HT-29 (cell line): ENCODE data around the gene CDKAL1. TPM values are rescaled to one million over a fixed set of nuclear protein-coding genes. Genes with fewer than 3 reads are reported as not detected.
"Not testable (repeated sequence)": the region's sequence is repeated elsewhere in the genome, so short reads cannot be mapped to it uniquely, and the experiment has no call there.

Experiments
- DNase-seq: peaks from one replicate; pipeline ENCODE4 v3.0.0-alpha.2; 2015; ENCODE audit warnings: low spot score
- total RNA-seq: library from RNA; depleted of rRNA; stranded (reverse); fragments of >200 nt; shearing (Covaris generic); gene quantifications from 2 replicates; pipeline ENCODE4 v1.2.3, GENCODE V29; 2014

The CDKAL1 gene
- total RNA-seq, 1 experiment from 2014 or later, result 9.8 TPM

DNA sequence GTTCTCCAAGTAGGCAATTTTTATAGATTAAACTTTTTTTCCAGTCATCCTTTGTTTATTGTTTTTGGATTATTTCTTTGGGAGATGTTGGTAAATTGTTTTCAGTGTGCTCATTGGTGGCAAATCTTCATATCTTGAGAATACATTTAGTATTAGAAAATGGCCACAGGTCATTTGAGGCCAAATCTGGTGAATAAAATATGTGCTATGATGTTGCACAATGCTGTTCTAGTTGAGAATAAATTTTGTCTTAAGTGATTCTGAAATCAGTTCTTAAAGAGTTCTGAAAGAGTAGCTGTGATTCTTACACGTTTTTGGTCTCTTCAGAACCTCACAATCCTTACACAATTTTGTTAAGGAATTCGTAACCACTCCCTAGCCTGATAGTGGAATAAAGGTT is 20.1 kb downstream of the CDKAL1 start:
- no peak for DNase-seq

DNA sequence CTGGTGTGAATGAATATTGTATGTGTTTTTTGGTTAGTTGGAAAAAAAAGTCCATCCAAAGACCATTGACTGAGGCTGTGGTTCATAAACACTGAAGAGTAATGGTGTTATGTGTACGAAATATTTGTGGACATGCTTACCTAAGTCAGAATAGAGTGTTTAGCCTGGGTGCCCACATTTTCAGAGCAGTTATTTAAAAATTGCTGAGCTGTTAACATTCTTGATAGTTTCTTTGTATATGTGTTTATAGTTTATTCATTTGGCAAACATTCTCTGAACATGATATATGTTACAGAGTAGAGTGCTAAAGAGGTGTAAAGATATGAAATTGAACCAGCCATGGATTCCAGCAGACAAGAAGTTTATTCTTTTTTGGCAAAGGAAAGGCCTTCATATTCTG is 20.6 kb downstream of the CDKAL1 start:
- no peak for DNase-seq

DNA sequence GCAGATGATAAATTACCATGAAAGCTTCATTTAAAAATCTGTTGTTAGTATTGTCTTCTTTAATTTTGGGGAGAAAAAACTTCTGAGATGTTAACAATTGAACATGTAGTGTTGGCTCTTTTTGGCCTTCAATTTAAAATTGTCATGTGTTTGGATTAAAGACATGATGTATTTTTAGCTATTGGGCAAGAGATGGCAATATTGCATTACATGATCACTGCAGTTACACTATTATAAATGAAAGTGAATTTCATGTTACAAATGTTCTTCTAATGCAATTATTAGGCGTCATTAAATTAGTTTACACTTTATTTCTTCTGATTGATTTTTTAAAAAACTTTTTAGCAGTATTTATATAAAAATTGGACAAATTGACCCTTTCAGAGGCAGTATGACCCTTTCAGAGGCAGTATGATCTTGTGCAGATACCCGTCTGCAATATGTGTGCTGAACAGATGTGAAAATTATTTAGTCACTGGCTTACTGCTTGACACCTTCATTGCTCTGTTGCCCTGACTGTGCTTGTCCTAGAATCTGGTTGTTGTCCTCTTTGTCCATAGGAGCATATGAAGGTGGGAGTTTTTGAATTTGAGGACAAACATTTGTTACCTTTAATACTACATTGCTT is 25.8 kb downstream of the CDKAL1 start:
- DNase-seq, result no peak

DNA sequence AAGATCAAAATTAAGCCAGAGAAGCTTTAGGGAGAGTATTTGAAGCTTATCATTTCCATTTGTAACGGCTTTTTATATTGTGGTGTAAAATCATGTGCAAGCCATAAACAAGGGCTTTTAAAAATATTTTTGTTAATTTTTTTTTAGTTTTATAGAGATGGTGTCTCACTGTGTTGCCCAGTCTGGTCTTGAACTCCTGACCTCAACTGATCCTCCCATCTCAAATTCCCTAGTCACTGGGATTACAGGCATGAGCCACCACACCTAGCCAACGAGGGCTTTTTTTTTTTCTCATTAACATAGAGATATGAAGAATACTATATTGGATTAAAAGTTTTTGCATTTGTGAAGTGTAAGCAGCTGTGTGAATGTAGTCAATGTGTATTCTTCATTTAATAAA is 29.1 kb downstream of the CDKAL1 start:
- DNase-seq, result no peak

DNA sequence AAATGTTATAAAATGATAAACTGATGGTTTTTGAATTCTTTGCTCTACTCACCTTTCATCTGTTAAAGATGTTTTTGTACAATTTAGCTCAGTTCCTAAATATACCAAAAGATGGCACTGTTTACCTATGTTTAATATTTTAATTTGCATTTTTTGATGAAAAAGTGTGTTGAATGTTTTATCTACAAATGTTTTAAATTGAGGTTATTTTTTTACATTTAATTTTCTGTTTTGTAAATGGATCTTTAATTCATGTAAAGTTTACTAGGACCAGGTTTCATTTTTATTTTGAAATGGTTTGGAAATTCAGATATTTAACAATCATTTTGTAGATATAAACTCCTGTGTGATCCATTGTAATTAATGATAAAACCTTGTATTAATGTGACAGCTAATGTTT is 30.0 kb downstream of the CDKAL1 start:
- peak; percentile 66 for DNase-seq

DNA sequence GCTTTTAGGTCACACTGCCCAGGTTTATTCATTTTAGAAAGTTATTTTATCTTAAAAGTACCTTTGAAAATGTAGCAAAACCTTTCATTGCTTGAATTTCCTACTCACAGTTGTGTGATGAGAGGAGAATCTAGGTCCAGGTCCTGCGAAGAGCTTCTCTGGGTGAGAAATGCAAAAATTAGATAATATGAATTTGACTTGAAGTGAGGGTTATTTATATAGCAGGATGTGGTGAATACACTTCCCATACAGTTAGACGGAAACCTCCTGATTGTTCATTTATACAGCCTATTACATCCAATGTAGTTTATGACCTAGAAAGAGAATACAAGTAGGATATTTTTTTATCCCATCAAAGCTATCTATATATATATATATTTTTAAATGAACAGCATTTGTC is 30.5 kb downstream of the CDKAL1 start:
- DNase-seq, result peak; percentile 26

DNA sequence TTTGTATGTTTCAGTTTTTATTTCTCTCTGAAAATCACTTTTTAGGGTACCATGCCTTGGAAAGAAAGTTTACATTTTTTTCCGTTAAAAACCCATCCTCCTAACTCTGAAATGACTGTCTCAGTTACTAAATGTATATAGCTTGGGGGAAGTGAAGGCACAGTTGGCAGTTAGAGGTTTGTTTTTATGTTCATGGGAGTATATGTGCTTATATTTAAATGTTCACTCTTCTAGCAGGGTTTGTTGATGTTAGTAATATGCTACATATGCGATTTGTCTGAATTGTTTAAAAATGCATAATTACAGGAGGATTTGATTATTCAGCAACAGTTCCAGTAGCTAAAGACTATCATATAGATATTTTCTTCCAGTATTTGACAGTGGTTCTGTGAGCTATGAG is 31.1 kb downstream of the CDKAL1 start:
- DNase-seq, result no peak

DNA sequence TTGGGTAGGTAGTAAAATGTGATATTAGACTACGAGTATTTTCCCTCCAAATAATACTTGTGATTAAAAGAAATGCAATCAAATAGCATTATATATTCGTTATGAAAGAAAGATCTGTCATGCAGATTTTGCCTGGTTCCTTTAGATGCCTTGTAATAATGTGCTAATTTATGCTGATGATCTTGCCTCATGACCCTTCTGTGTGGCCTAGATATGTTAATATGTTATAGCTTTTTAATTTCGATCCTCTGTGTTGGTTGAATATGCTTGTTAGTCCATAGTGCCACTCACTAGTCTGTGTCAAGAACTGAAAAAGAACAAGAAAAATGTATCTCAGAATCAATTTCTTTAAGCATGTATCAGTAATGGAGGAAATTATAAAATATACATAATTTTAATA is 31.9 kb downstream of the CDKAL1 start:
- DNase-seq, result no peak

DNA sequence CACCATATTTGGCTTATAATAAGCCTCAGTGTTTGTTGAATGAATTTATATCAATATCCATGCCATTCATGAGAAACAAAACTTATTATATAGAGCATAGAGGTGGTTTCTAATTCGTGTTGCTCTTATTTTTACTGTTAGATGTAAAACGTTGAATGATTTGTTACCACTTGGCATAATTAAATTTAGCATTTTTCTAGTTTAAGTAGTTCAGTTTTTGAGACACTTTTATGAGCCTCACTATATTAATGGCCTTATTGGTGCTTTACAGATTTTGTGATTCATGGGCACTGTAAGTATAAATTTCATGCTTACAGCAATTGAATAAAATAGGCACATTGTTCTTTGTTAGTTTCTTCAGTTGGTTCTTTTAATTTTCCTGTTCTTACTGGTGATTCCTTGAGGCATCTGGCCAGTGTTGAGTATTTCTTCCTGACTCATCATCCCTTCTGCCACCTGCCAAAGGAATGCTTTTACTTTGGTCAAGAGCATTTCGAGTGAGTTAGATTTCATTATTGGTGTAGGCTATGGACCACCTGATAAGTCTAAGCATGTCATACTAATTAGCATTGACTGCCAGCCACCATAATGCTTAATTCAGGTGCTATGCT is 34.8 kb downstream of the CDKAL1 start:
- no peak for DNase-seq

DNA sequence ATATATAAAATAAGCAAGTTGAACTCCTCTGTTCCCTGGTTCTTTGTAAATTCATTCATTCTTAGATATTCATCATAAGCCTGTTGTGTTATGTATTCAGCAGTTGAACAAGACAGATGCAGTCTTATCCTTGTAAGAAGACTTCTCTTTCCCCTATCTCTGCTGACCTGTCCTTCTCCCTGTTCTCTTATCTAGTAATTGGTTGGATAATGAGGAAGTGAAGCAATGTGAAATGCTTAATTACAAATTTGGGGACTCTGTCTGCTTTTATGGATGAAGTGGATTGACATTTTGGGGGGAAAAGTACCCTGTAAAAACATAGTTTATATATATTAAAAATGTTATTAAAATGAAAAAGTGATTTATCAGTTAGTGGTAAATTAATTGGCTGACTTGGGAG is 37.0 kb downstream of the CDKAL1 start:
- DNase-seq, result no peak

DNA sequence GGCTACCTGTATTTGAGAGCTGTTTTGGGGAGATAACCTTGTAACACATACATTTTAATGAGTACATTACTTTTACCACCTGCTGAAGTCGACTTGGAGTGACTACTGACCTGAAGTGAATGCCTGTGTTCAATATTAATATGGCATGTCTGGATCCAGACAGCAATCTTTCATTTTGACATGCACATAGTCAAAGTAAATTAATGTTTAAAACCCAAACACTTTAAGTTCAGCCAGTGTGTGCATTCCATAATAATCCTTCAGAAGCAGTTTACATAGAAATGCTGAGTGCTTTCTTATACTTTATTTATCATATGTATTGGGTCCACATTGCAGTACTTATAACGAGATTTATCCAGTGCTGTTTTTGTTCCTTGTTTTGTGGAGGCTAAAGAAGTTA is 38.0 kb downstream of the CDKAL1 start:
- no peak for DNase-seq

DNA sequence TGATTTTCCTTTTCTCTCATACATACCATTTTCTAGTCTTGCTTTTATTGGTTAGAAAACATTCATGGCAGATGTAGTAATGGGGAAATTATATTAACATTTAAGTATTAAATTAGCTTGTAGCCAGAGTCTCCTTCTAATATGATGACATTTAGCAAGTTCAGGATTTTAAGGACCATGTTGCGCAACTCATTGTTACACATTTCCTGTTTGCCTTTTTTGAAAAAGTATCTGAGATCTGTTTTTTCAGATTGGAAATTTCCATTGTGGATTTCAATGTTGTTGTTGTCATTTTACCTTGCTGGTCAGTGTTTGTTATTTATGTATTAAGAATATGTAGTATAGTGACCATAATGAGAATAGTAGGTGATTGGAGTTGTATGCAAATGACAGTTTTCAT is 38.7 kb downstream of the CDKAL1 start:
- DNase-seq, result no peak

DNA sequence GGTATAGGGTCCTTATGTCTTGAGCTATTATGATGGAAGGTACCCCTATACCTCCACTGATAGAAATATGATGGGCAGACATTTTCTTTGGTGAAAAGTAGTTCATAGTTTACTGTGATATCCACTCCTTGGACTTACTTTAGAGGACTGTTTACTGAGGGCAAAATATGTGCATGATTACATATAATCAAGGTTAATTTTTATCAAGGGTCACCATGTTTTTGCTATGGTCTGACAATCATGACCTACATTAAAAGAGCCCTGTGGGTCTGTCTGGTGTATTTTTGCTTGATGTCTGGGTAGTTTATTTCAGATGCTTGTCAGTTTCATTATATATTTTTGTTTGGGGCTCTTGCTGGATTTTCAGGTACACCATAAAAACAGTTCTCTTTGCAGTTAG is 40.1 kb downstream of the CDKAL1 start:
- no peak for DNase-seq

DNA sequence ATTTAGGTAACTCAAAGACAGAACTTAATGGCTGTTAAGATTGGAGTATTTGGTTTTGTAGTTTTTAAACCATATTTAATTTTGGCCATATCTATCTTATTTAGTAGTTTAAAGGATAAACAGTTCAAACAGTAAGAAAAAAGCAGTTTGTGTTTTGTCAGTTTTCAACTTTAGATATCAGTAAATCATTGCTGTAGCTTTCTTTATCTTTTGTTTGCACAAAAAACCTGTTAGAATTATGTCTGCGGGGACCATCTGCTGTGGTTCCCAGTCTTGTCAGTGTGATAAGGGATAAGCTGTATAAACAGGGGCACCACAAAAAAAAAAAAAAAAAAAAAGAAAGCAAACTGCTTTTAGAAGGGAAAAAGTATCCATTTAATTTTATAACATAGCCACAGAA is 40.9 kb downstream of the CDKAL1 start:
- no peak for DNase-seq

DNA sequence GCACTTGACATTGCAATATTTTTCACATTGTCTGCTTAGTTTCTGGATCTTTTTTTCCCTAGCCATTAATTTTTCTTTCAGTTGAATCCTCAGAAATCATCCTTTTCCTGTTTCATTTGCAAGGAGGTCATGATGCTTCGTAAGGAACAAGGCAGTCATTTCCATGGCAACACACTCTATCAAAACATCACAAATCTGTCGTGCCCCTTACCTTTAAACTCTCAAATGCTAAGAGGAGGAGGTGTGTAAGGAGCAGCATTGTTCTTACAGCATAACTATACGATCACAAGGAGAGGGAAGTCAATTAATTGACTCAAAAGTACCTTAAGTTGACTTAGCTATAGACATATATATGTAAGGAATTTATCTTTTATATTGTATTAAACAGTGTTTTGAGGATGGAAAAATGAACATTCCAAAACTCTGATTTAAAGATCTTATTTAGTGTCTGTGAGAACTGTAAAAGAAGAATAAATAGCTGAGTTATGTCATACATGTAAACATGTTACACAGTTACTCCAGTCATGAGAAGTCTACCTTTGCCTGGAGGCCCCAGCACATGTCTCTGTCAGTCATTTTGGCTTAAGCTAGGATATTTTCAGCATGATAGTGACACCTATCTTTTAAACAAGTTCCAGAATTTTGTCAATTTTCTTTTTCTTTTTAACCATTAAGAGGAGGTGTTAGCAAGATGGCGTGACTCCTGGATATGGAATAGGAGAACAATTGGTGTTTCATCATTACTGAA is 41.6 kb downstream of the CDKAL1 start:
- no peak for DNase-seq

DNA sequence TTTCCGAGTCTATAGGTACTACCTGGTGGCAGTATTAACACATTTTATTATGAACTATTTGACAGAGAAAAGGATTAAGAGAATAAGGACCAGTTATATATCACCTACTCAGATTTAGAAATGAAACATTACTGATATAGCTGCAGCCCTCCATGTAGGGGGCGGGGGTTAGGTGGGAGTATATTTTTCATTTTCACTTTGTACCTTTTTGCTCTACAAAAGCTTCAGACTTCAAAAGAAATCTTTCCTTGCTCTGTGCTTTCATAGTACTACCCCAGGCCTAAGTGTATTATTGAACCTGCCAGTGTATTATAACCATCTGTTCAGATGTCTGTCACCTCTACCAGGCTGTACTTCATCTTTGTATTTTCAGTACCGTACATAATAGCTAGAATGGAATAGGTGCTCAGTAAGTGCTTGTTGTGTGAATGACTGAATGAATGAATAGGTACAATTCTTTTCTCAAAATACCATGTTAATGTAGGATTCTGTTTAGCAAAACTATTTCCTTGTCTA is 43.0 kb downstream of the CDKAL1 start:
- no peak for DNase-seq

DNA sequence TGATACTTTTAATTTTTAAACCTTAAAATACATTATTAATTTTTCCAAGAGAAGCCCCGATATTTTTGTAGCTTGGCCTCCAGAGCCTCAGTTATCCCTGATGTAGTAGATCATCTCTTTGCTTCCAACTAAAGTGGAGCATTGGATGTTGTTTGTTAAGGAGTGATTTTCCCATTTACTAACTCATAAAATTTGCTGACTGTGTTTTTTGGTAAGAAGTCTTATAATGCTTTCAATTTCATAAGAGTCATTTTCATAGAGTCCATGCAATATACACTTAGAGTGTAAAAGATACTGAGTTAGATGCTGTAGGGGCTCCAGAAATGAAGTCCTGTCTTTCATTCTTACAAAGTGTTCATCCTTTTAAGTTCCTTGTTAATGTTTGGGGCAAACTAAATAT is 46.8 kb downstream of the CDKAL1 start:
- DNase-seq, result no peak

DNA sequence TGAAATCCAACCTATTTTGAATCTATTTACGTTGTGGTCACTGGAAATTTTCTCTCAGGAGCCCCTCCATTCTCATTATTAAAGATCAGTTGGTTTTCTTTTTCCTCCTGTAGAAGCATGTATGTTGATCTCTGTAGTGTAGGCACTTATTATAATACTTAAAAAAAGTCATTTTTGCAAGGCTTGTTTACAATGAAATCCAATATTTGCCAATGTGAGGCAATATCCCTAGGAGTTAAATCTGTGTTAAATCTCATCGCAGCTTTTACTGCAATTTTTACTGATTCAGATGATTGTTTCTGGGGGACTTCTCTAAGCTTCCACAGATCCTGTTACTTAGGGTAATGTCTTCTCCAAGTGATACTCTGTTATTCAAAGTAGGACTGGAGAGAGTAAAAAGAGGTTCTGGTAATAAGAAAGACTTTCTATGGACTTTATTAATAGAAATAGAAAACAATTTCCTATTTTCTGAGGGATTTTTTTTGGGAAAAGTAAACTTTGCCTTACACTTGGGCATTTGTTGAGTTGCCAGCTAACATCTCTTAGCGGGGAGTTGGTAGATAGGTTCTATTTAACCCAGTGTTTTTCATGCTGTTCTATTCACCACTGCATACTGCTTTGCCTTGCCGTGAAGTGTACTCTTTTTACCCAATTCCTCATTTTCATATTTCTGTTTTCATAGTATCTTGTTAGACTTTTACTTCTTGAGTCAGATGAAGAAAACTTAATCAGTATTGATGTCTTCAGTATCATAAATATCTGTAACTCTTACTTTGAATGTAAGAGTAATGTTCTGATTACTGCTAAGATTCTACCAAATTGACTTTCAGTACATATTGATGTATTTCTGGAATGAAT is 48.6 kb downstream of the CDKAL1 start:
- no peak for DNase-seq

DNA sequence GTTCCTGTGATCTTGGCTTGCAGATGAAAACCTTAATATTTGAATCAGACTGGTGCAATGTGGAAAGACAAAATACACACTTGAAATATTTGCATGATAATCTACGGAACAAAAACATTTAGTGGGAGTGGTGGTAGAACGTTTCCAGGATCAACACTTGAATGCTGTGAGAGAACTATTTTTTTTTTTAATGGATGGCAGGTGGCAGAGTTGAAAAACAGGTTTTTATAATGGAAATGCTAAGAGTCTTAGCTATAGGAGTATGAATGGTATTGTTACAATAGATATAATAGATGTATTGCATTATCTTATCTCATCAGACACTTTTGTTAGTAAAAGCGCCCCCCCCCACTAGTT is 49.2 kb downstream of the CDKAL1 start:
- DNase-seq, result no peak

DNA sequence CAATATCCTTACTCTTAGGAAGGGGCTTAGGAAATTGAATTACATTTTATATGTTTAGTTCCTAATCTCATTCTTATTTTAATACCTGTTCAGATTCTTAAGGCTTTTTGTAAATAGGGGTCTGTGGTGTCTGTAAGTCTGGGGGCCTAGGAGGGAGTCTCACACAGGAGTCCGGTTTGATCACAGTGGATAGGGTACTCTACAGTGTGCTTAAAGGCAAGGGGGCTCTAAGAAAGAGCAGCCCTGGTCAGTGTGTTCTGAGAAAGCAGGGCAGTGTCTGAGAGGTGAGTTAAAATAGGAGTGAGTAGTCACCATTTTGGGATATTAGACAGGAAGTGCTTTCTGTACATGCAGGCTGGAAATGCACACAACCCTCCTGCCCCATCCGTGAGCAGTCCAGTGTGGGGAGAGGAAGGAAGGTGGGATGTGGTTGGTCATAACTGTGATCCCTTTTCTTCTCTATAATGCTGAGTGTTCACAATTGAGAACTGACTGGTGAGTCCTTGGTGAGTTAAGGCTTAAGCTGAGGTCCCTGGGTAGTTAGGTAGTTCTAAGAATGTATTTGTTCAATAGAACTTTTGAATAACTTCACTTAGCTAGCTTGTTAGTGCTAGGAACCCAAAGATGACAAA is 50.0 kb downstream of the CDKAL1 start:
- DNase-seq, result no peak

DNA sequence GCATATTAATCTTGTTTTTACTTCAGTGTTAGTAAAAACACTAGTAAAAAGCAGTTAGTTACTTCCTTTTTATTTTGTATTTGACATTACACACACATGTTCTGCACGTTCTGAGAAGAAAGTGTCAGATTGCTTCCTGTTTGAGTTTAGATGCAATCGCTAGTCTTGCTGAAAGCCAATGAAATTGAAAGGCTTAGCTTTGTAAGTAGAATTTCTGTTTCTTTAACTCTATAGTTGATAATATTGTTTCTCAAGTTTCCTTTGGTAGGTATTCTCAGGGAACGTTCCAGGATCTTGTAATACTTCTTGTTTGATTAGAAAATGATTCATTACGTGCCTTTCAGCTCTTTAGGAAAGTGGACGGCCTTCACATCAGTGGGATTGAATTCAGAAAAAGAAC is 55.0 kb downstream of the CDKAL1 start:
- no peak for DNase-seq

DNA sequence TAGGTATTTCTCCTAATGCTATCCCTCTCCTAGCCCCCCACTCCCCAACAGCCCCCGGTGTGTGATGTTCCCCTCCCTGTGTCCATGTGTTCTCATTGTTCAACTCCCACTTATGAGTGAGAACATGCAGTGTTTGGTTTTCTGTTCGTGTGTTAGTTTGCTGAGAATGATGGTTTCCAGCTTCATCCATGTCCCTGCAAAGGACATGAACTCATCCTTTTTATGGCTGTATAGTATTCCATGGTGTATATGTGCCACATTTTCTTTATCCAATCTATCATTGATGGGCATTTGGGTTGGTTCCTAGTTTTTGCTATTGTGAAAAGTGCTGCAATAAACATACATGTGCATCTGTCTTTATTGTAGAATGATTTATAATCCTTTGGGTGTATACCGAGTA is 56.2 kb downstream of the CDKAL1 start:
- not testable (repeated sequence) for DNase-seq
